ENCODE data around the gene MAGI1.
"Not testable (repeated sequence)": the region's sequence is repeated elsewhere in the genome, so short reads cannot be mapped to it uniquely, and the experiment has no call there.

MAGI1 gene

GRCh38 chr3:65734792-65735191, 303.9 kb downstream of the MAGI1 start:
- DNase-seq = no peak

GRCh38 chr3:65734382-65734781, 304.3 kb downstream of the MAGI1 start:
- no peak for DNase-seq

GRCh38 chr3:65733459-65733858, 305.3 kb downstream of the MAGI1 start:
- DNase-seq = no peak

GRCh38 chr3:65732051-65732935, 306.4 kb downstream of the MAGI1 start:
- DNase-seq = peak; percentile 37 to 65

- DNase-seq = no peak
These were observed 308.3 kb downstream of the MAGI1 start for GRCh38 chr3:65730449-65730848.

GRCh38 chr3:65729973-65730372, 308.7 kb downstream of the MAGI1 start:
- DNase-seq = no peak

- DNase-seq = no peak
These were observed 309.2 kb downstream of the MAGI1 start for GRCh38 chr3:65729555-65729954.

- DNase-seq = no peak
These were observed 310.6 kb downstream of the MAGI1 start for GRCh38 chr3:65728138-65728537.

- DNase-seq = no peak
These were observed 314.7 kb downstream of the MAGI1 start for GRCh38 chr3:65723985-65724384.

- DNase-seq = no peak
These were observed 315.7 kb downstream of the MAGI1 start for GRCh38 chr3:65723011-65723410.

- DNase-seq = no peak
These were observed 317.6 kb downstream of the MAGI1 start for GRCh38 chr3:65720989-65721737.

- DNase-seq = not testable (repeated sequence)
These were observed 319.1 kb downstream of the MAGI1 start for GRCh38 chr3:65719639-65720038.

GRCh38 chr3:65717676-65718346, 320.9 kb downstream of the MAGI1 start:
- no peak for DNase-seq

- DNase-seq = no peak
These were observed 322.5 kb downstream of the MAGI1 start for GRCh38 chr3:65716071-65716751.

GRCh38 chr3:65714134-65714533, 324.6 kb downstream of the MAGI1 start:
- DNase-seq = no peak

- peak; percentile 48 to 51 for DNase-seq
These were observed 325.7 kb downstream of the MAGI1 start for GRCh38 chr3:65713016-65713415.

GRCh38 chr3:65712140-65712539, 326.6 kb downstream of the MAGI1 start:
- DNase-seq = no peak

- no peak for DNase-seq
These were observed 331.7 kb downstream of the MAGI1 start for GRCh38 chr3:65706776-65707568.

- DNase-seq = no peak
These were observed 332.4 kb downstream of the MAGI1 start for GRCh38 chr3:65706301-65706700.

GRCh38 chr3:65703820-65704219, 334.9 kb downstream of the MAGI1 start:
- DNase-seq = no peak

GRCh38 chr3:65703026-65703425, 335.7 kb downstream of the MAGI1 start:
- DNase-seq = no peak

GRCh38 chr3:65702202-65702601, 336.5 kb downstream of the MAGI1 start:
- no peak for DNase-seq

Measured in Kasumi-1 (cell line).